Hematopoietic multipotent progenitor cell treated with erythropoietin and hydrocortisone succinate and interleukin-3 and kit ligand, for 6 days (in vitro differentiated cells): ENCODE data around the gene KCND3.

Experiments used
- DNase-seq: peaks from one replicate; pipeline ENCODE4 v3.0.0-alpha.2; 2015

Gene KCND3

DNA sequence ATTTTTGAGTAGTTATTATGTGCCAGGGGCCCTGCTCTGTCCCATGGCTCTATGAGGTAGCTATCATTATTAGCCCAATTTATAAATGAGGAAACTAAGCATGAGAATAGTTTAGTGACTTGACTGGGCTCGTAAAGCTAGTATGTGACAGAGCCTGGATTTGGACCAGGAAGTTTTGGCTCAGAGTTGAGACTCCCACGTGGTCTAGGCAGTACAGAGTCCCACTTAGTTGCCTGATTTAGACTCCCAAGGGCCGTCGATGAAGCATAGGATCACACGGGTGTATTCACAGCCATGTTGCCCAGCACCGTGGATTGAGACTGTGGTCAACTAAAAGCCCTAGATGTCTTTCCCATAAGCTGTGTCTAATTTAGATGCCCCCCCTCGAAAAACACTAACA, 152.1 kb downstream of the KCND3 start:
- DNase-seq, result no peak

GRCh38 chr1:111836111-111836510, 153.4 kb downstream of the KCND3 start:
- no peak for DNase-seq

GRCh38 chr1:111835514-111835913, 154.0 kb downstream of the KCND3 start:
- no peak for DNase-seq

DNA sequence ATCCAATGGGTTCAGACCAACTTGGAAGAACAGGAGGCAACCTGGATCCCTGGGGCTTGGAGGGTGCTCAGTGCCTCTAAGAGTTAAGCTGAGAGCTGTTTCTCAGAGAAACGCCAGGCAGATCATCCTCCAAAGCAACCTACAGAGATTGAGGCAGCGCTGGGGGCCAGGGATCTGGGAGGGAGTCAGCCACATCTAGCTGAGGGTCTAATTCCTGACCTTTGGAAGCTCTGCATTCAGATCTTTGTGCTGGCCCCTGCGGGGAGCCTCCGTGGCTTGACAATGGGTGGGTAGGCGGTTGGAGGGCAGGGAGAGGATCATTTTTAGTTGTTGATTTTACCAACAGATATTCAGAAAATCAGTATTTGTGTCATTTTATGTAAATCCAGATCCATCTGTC, 154.5 kb downstream of the KCND3 start:
- DNase-seq, result no peak

DNA sequence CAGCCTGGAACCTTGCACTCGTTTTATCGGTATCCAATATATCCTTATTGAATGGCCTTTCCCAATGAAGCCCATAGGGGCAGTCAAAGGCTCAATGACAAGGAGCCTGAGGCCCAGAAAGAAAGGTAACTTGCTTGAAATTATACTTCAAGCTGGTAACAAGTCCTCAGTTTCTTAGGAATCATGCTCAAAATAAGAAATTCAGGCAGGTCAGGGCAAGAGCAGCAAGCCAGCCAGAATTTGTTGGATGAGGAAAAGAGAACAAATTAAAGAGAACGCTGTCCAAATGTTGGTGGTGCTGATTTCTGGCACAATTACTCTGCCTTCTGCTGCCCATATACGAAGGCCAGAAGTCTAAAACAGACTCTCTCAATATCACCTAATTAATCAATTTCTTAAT, 156.1 kb downstream of the KCND3 start:
- peak; percentile 20 for DNase-seq

DNA sequence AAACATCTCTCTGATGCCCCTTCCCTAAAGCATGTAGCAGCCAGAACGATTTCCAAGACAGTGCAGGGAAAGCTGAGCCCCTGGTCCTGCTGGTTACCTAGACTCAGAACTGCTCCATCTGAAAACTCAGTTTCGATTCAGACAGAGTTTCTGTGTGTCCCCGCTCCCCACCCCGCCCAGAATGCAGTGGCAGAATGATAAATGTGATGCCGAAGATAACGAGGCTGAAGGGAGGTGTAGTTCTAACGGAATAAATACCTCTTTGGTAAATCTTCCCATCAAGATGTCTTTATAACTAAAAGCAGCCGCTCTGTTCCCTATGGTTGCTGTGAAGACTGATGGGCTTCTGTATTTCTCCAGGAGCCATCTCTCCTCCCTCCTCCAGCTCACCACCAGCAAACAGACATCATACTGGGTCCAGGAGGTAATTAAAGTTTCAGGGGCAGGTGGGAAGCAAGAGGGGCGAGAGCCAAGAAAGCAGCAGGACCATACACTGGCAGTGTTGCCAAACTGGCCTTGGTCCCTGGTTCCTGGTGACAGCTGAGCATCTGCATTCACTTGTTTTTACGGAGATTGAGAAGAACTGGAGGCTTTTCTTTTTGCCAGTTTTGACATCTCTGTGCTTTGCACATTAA, 156.8 kb downstream of the KCND3 start:
- no peak for DNase-seq

GRCh38 chr1:111831153-111831552, 158.3 kb downstream of the KCND3 start:
- no peak for DNase-seq

GRCh38 chr1:111827946-111828345, 161.5 kb downstream of the KCND3 start:
- no peak for DNase-seq

DNA sequence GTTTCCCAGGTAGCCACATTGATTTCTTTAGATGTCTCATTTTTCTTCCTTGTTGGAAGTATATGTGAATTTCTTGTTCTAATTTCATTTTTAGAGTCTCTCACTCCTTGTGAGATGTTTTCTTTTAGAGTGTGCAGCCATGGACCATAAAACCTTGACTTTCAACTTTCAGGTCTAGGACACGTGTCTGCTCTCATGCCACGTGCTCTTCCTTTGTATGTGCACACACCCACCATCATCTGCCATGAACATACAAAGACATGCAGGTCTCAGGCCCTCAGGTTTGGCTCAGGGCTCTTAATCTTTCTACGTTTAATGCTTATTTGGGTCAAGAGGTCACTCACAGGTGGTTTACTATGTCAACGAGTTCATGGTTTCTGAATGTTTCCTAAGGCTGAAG, 163.2 kb downstream of the KCND3 start:
- DNase-seq, result no peak

GRCh38 chr1:111825217-111825616, 164.3 kb downstream of the KCND3 start:
- no peak for DNase-seq

GRCh38 chr1:111822138-111822537, 167.3 kb downstream of the KCND3 start:
- DNase-seq, result no peak

- DNase-seq, result no peak
Measured at GRCh38 chr1:111821121-111821745, 168.2 kb downstream of the KCND3 start.

- DNase-seq, result no peak
Measured at GRCh38 chr1:111819566-111820263, 169.8 kb downstream of the KCND3 start.

- DNase-seq, result no peak
Measured at GRCh38 chr1:111818546-111818945, 170.9 kb downstream of the KCND3 start.

DNA sequence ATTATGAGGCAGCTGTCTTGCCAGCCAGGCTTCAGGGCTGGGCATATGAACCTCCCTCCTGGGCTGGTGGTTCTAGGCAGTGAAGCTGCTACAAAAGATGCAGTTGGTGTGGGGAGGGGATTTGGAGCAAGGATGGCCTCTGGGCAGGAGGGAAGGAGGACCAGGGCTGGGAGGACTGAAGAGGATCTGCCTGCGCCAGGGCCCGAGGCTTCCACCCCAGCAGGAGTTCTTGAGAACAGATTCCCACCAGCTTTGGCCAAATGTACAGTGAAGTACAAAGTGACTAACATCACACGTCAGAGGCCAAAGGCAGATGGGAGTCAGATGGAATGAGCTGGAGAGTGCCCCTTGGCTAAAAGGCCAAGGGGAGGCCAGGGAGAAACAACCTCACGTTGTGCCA, 171.4 kb downstream of the KCND3 start:
- no peak for DNase-seq

- peak; percentile 53 for DNase-seq
Measured at GRCh38 chr1:111814642-111815041, 174.8 kb downstream of the KCND3 start.

- DNase-seq, result no peak
Measured at GRCh38 chr1:111814305-111814628, 175.2 kb downstream of the KCND3 start.

DNA sequence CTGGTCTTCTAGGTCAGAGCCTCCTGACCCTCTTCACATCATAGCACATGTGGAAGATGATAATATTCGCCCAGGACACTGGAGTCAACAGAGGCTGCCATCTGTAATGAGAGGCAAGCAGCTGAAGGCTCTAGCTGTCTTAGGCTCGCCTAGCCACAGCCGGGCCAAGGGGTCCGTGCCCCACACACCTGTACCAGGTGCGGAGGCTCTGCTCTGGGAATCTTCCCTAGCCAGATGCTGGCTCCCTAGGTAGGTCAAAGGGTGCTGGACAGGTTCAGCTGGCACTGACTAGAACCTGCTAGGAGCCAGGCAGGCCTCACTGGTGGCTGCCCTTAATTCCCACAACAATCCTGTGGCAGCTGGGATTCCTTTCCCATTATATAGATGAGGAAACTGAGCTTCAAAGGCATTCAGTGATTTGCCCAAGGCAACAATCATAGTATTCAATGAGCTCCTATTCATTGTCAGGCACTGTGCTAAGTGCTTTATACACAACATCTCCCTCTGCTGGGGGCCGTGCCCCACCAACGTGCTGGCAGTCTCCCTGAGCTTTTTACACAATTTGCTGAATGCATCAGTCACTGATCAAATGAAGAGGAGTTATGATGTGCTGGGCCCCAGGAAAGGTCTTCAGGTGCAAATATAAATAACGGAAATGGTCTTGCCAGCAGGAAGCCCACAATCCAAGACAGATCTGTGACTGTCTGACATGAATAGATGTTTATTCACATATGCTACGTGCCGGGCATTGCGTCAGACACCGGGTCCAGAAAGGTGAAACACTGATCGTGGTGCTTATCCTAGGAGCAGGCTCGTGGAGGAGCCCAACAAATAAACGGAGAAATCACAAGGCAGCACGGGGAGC, 175.8 kb downstream of the KCND3 start:
- DNase-seq, result peak; percentile 30

DNA sequence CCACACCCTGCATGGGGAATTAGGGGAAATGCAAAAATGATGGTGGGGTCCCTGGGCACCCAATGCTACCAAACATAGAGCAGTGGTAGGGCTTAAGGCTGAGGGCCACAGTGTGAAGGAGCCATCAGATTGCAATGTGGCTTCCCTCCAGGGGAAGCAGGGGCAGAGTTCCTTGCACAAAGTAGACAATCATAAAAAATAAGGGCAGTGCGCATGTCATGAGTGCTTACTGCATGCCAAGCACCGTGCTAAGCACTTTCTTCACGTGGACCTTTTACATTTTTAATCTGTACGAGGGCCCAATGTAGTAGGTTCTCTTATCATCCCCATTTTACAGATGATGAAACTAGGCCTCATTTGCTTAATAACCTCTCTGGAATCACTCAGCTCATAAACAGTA, 177.2 kb downstream of the KCND3 start:
- no peak for DNase-seq

DNA sequence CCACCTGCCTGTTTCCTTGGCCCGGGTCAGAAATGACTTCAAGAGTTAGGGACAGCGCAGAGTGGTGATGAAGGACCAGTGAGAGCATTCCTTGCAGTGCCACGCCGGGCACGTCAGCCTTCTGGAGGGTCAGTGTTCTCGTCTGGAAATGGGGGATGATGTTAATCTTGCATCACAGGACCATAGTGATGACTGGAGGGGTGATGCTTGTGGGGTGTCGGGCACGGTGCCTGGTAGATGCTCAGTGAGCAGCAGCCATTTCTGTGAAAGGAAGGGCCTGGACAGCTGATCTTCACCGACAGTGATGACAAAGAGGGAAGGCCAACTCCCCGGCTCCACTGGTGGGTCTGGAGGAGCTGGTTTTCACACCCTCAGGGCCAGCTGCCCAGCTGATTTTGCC, 177.6 kb downstream of the KCND3 start:
- DNase-seq, result no peak

DNA sequence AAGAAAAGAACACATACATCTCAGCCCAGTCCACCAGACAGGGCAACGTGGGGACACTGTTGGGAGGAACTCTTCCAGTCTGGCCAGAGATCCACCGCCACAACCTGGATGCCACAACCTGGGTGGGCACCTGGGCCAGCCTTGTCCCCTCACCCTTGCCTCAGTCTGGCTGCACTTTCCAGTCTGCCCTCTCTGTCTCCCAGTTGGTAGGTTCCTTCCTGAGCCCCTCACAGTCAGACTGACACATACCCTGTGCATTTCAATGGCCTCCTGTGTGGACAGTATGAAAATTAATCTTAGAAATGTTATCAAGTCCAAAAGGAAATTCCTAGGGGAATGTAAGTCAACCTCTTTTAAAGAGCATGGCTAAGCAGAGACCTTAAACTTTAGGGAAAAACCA, 184.2 kb downstream of the KCND3 start:
- DNase-seq, result no peak

DNA sequence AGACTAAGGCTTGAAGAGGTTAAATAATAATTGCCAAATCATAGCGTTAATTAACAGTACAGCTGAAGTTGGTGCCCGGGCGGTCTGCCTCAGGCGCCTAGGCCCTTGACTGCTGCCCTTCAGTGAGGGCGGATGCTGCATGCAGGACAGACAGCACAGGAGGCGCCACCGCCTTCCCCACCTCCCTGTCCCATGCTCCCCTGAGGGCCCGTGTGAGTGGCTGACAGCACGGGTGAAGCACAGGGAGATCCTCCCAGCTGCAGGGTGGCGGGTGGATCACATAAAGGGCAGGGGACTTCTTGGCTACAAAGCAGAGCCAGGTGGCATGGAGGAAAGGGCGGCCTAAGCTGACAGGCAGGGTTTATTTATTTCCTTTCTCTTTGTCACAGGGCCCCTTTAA, 184.7 kb downstream of the KCND3 start:
- DNase-seq, result no peak

GRCh38 chr1:111803951-111804350, 185.5 kb downstream of the KCND3 start:
- no peak for DNase-seq

DNA sequence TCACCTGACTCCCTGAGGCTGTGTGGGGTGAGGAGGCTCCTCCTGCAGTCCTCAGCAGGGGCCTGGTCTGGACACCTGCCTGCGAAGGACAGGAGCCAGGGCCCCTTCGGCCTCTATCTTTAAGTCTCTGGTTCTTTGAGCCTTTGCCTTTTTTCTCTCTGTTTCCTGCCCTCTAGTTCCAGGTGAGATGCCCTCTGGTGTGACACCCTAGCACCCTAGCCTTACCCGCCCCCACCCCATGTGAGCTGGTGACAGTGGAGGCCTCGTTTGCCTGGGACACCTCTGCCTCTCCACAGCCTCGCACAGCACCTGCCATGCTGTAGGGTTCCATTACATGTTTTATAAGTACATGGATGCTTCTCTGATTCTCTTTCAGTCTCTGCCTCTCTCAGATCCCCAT, 186.5 kb downstream of the KCND3 start:
- no peak for DNase-seq
